Measurements from ENCODE around the gene NRIP1.

DNA sequence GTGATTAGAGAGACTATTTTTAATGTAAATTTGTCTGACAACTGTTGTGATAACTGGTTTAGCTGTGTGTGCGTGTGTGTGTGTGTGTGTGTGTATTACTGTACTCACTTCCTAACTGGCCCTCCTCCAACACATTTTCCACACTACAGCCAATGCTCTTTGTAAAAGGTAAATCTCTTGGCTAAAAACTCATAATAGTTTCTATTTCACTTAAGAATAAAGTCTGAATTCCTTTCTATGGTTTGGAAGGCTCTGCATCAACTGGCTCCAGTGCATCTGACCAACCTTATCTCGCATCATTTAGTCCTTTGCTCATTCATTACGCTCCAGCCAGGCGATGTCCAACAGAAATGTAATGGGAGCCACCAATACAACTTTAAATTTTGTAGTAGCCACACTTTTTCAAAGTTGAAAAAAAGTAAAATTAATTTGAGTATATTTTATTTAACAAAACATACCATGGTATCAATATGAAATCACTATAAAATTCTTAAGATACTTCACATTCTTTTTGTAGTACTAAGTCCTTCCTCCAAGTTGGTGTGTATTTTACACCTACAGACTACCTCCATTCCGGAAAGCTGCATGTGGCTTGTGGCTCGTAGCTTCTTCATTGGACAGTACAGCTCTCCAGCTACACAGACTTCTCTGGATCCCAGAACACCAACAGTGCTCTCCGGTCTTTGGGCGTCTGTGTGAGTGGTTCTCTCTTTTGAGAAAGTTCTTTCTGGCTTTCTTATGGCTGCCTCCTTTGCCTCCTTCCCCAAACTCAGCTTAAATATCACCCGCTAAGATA is 68.9 kb downstream of the NRIP1 start:
- TF ChIP-seq, protein P1, sequence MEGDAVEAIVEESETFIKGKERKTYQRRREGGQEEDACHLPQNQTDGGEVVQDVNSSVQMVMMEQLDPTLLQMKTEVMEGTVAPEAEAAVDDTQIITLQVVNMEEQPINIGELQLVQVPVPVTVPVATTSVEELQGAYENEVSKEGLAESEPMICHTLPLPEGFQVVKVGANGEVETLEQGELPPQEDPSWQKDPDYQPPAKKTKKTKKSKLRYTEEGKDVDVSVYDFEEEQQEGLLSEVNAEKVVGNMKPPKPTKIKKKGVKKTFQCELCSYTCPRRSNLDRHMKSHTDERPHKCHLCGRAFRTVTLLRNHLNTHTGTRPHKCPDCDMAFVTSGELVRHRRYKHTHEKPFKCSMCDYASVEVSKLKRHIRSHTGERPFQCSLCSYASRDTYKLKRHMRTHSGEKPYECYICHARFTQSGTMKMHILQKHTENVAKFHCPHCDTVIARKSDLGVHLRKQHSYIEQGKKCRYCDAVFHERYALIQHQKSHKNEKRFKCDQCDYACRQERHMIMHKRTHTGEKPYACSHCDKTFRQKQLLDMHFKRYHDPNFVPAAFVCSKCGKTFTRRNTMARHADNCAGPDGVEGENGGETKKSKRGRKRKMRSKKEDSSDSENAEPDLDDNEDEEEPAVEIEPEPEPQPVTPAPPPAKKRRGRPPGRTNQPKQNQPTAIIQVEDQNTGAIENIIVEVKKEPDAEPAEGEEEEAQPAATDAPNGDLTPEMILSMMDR (IDR thresholded peaks at IDR 0.05), result no peak
- TF ChIP-seq POLR2A (IDR thresholded peaks at IDR 0.05), result no peak

Measured in uterus (tissue), 2 donors.